Tongue (tissue), 2 donors: ENCODE measurements around the gene TDRD5. TPM values are rescaled to one million over a fixed set of nuclear protein-coding genes. Genes with fewer than 3 reads are reported as not detected.

Experiments used
- DNase-seq: peaks from one replicate; pipeline ENCODE4 v3.0.0-alpha.2; 2015
- total RNA-seq: library from RNA; depleted of rRNA; stranded (reverse); fragments of >200 nt; gene quantifications from one replicate; pipeline ENCODE4 v1.2.3, GENCODE V29; 2014

Gene TDRD5
- 0.82 TPM for total RNA-seq

GRCh38 chr1:179591592-179592580 lies at the start of gene TDRD5:
Gene TDRD5, plus strand, starts transcription at chr1:179591832. Its CDS starts 784 bp downstream, at chr1:179592616.
- peak; percentile 42 for DNase-seq

- DNase-seq, result peak; percentile 73
Observed at GRCh38 chr1:179545321-179545720, 46.3 kb upstream of the TDRD5 start.

GRCh38 chr1:179547021-179547535 lies 44.6 kb upstream of the TDRD5 start:
- no peak for DNase-seq

- DNase-seq, result no peak
Observed at GRCh38 chr1:179548666-179549367, 42.8 kb upstream of the TDRD5 start.

GRCh38 chr1:179549368-179549700 lies 42.3 kb upstream of the TDRD5 start:
- no peak for DNase-seq

GRCh38 chr1:179550746-179551682 lies 40.6 kb upstream of the TDRD5 start:
- DNase-seq, result no peak

- DNase-seq, result no peak
Observed at GRCh38 chr1:179554427-179554826, 37.2 kb upstream of the TDRD5 start.

- no peak for DNase-seq
Observed at GRCh38 chr1:179558078-179558477, 33.6 kb upstream of the TDRD5 start.

- DNase-seq, result no peak
Observed at GRCh38 chr1:179575497-179576314, 15.9 kb upstream of the TDRD5 start, which contains the start of gene NPHS2. Gene NPHS2, minus strand, starts transcription at chr1:179575948. Its CDS starts 84 bp downstream, at chr1:179575864.

GRCh38 chr1:179576509-179576908 lies 15.1 kb upstream of the TDRD5 start:
- DNase-seq, result no peak

GRCh38 chr1:179583771-179584320 lies 7.8 kb upstream of the TDRD5 start:
- no peak for DNase-seq

GRCh38 chr1:179586107-179586823 lies 5.4 kb upstream of the TDRD5 start:
- DNase-seq, result peak; percentile 92

GRCh38 chr1:179587336-179587735 lies 4.3 kb upstream of the TDRD5 start:
- DNase-seq, result no peak

GRCh38 chr1:179588425-179589024 lies 3.1 kb upstream of the TDRD5 start:
- no peak for DNase-seq

GRCh38 chr1:179589509-179589908 lies 2.1 kb upstream of the TDRD5 start:
- no peak for DNase-seq

GRCh38 chr1:179590671-179591070 lies 961 bp upstream of the TDRD5 start:
- no peak for DNase-seq

- no peak for DNase-seq
Observed at GRCh38 chr1:179591253-179591591, 410 bp upstream of the TDRD5 start.

GRCh38 chr1:179598631-179599030 lies 7.0 kb downstream of the TDRD5 start:
- no peak for DNase-seq

- DNase-seq, result peak; percentile 42
Observed at GRCh38 chr1:179599623-179600249, 8.1 kb downstream of the TDRD5 start.
